NCI-H82 (cell line): ENCODE results near the gene ANKFN1.
A peak's percentile ranks its signal among the peaks of the same experiment; 100 is the strongest.

ENCODE experiments used
- DNase-seq: peaks from one replicate; lab custom pipeline; 2025; lab: John Stamatoyannopoulos, UW

Gene ANKFN1

DNA sequence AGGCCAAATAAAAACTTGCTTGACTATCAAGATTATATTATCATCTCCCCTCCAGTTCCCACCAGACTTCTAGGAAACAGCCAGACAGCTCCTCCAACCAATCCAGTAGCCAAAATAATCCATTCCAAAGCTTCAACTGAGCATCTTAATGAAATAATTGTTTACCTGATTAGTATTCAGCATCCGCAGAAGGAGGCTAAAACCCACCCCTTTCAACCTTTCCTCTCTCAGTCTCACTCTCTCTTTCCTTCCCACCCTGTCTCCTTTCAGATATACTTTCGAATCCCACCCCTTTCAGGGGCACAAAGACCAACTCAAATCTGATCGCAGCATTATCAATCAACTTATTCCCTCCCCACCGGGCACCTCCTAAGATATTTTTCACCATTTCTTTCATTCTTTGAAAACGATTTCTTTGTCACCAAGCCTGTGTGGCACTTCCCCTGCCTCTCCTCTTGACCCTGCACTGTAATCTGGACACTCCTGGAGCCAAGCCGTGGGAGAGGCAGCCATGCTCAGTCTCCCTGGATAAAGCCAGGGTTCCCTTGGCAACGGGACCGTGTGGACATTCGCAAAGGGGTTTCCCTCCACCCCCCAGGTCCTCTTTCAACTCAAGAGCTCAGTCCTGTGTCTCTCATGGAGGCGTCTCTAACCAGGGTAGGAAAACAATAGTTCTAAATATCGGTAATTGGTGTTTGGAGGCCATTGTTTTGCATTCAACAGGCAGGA is at the start of gene ANKFN1:
ANKFN1 (plus strand) TSS at position 602 of the 729 bp plus-strand sequence. CDS start 59,193 bp downstream, outside the sequence.
- no peak for DNase-seq

GRCh38 chr17:56108811-56109284 is 44.4 kb upstream of the ANKFN1 start:
- no peak for DNase-seq

- DNase-seq, result peak; percentile 11
Observed at GRCh38 chr17:56109836-56110235, 43.4 kb upstream of the ANKFN1 start.

DNA sequence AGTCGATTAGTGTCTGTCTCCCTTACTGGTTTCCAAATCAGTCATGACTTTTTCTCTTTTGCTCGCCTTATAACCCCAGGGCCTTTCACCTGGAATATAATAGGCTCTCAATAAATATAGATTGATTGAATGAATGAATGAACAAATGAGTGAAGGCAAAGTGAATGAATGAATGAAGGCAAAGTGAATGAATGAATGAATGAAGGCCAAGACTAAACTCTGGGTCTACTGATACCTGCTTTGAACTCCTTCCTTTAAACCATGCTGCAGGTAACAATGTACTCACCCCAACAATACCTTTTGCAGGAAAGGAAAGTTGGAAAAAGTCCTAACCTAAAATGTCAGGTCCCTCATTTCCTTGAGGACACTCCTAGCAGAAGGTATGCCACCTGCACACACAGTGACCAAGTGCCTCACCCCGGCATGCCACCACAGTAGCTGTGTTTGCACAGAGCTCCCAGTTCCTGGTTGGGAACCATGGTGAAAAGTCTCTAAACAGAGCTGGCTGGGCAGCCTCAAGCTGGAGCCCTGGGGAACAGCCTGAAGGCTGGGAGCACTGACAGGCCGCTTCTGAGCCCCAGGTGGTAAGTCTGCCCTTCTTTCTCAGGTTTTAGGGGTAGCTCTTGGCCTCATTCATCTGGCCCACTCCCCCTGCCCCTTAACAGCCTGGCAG is 42.7 kb upstream of the ANKFN1 start:
- DNase-seq, result peak; percentile 35

DNA sequence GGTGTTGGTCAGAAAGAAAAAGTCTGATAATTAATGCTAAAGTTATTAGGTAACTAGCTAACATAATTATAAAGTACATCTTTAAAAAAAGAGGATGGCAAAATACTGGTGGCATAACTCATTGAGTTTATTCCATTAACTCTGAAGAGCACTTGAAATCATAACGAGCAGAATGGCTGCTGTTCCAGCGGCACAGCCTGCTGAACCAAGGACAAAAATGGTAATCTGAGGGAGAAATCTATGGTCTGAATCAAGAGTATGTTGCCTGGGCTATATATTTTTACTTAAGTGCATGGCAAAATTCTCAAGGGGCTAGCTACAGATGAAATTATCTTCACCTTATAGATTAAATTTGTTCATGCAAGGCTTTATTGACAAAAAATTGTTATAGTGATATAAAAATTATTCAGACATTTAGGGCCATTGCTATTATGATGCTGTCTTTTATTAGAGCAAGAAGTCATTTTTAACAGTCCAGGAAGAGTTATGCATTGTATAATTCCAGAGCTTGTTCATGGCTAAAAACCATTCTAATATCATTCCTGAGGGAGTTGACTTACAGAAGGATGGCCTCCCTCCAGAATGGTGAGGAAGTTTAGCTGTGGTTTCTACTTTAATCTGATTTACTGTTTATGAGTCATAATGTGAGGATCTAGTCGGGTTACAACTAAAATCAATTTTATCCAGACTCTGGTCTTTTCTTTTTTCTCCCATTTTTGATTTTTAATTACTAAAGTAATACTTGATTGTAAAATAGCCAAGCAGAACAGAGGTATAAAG is 41.4 kb upstream of the ANKFN1 start:
- DNase-seq, result peak; percentile 53

DNA sequence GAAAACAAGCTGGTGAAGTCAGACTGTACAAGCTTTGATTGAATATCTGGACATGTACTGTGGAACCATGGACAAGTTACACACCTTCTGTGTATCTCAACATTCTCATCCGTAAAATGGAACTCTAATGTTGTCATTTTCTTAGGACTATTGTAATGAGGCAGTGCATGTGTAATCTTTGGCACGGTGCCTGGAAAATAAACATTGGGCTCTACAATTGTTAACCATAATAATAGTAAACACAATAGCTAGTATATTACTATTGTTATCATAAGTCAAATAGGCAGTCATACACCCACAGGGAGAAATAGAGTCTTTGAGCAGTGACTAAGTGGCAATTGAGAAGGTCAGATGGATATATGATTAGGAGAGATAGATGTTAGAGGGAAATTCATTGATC is 39.8 kb upstream of the ANKFN1 start:
- no peak for DNase-seq

- DNase-seq, result peak; percentile 95
Observed at GRCh38 chr17:56114469-56114868, 38.8 kb upstream of the ANKFN1 start.

- no peak for DNase-seq
Observed at GRCh38 chr17:56119191-56119590, 34.1 kb upstream of the ANKFN1 start.

GRCh38 chr17:56119936-56120335 is 33.3 kb upstream of the ANKFN1 start:
- no peak for DNase-seq

DNA sequence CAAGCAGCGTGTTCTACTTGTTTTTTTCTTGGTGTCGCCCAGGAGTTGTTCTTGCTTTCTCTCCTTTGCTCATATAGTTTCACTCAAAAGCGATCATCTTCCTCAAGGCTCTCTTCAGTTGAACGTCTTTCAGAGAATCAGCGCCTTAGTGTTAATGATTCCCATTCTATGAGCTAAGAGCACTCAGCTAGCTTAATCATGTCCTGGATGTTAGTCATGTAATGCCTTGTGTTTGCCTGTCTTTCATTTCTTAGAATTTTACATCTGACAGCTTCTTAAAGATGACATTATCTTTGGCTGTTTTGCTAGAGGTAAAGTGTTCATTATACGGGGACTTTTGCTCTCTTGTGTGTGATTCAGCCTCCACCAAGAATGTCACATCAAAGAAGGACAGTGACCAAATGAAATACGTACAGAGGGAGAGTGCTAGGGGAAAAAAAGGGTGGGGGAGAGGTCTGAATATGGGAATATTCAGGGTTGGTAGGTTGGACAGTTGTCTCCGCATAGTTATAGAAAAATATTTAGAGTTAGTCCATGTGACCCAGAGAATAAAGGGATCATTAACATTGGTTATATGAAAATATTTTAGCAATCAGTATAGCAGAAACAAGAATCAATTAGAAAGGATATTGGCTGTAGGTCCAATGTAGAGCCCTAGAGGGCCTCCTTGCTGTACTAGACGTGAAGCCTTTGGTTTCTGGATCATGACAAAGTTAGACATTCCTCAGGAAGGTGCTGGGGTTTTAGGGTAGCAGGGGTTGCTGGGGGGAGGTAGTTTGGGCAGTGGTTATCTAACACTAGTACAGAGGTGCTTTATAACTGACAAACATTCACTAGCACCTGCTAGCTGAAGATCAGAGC is 31.9 kb upstream of the ANKFN1 start:
- peak; percentile 33 for DNase-seq

GRCh38 chr17:56125830-56126819 is 27.1 kb upstream of the ANKFN1 start:
- peak; percentile 86 for DNase-seq

- no peak for DNase-seq
Observed at GRCh38 chr17:56130026-56130425, 23.2 kb upstream of the ANKFN1 start.

GRCh38 chr17:56130631-56131030 is 22.6 kb upstream of the ANKFN1 start:
- DNase-seq, result no peak

GRCh38 chr17:56131431-56131830 is 21.8 kb upstream of the ANKFN1 start:
- DNase-seq, result no peak

DNA sequence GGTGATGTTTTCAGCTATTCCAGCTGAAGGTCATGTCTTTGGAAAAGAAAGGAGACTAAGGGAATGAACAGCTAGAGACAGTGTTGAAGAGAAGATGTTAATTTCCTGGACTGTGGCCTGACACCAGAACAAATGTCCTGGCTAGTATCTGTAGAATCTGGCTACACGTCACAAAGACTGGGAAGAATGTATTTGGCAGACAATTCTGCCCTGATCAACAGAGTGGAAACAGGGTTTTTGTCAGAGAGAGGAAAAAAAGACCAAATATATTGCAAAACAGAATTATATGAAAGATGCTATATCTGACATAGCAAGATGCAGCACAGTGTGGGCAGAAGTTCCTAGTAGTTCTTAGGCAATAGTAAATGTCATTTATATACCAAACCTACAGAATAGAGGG is 17.0 kb upstream of the ANKFN1 start:
- DNase-seq, result no peak

DNA sequence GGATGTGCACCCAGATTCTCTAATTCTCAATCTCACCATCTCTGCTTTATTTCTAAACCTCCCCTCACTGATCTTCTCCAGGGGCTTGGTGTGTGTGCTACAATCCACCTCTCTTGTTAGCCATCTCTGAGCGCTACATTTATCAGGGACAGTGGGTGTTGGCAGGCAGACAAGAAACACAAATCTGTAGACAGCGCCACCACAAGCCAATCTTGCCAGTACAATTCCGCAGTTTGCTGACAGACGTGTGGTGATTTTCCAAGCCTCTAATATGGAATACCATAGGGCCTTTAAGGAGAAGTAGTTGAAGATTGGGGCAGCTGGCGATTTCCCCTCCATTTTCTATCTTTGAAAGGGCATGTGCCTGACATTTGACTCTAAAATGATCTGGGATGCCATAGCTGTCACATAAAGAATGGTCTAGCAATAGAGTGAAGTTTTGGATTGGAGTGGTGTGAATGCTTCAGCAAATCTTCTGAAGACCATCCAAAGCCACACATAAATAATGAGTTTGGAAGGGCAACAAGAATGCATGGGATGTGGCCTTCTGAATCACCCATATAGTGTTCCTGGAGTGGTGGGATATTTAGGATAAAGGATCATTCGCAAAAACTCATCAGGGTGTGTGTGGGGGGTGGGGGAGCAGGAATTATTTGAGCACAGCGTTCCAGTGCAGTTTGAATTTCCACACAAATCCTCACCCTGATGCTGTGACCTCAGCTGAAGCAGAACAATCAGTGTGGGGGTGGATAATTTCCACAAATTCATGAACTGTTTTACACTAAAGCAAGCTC is 12.0 kb upstream of the ANKFN1 start:
- DNase-seq, result no peak

DNA sequence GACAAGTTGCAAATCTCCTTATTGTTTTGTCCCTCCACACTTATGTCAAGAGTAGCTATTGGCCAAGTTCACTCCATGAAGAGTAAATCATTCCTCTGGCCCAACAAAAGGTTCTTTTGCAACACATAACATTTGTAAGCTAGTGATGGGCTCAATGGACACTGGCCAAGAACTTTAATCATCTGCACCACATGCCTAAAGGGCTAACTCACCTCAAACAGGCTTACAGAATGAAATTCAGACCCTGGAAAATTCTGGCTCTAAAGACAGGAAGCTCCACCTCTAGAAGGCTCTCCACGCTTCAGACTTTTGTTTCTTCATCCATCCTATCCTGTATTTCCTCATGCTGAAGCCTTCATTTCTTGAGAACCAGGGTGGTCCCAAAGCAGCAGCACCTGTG is 10.9 kb upstream of the ANKFN1 start:
- no peak for DNase-seq

DNA sequence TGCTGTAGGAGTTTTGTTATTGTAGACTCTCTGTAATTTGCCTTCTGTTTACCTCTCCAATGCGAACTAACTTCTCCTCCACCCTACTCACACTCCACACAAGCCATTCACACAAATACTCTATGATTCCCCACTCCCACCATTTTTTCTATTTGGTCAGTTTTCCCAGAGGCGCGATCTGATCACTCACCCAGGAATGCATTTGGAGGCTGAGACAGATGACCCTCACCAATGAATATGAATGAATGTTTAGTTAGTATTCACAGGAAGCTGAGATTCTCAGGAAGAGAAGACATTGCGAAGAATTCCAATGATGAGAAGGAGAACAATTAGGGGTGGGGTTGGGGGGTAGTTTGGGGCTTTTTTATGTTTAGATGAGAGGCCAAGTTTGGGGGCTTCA is 10.5 kb upstream of the ANKFN1 start:
- DNase-seq, result no peak

DNA sequence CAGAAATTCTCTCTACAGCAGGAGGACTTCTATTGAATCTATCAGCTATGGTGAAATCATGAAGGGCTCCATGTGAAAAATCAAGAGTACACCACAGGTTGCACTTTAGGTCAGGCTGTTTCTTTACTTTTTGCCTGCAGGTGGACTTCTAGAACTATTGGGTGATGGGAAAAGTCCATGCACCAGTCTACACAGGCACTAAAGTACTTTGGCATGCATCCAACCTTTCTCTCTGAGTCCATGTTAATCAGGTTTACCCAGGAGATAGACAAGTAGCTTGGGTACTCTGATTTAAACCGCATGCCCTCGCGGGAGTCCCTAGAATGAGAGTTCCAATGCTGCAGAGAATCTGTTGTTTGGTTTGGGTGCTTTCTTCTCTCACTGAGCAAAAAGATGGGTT is 9.1 kb upstream of the ANKFN1 start:
- DNase-seq, result peak; percentile 99

GRCh38 chr17:56146534-56146933 is 6.7 kb upstream of the ANKFN1 start:
- no peak for DNase-seq
